Measurements from ENCODE around the gene CFAP57. TPM values are rescaled to one million over a fixed set of nuclear protein-coding genes. Genes with fewer than 3 reads are reported as not detected.

CFAP57 gene
- total RNA-seq, 1 donor from 2014 or later: 4.8 TPM

DNA sequence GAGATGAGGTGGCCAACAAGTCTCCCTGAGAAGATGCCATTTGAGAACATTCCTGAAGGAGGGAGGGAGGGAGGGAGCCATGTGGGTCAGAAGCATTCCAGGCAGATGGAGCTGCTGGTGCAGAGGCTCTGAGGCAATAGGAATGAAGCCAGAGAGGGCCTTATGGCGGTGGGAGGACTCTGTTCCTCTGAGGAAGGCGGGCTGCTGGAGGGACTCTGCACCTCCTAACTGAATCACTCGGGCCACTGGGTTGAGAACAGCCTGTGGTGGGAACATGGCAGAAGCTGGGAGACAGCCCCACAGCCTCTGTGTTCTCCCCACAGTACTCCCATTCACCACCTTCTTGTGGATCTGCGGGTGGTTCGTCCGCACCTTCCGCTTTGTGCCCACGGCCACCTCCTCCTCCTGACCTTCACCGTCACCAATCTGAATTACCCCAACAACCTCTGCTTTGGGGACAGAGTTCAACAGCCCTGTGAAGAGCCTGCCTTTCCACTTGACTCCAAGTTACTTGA lies 95.2 kb downstream of the CFAP57 start:
- no peaks in the 10 kb centered on the region for H3K36me3 ChIP-seq (ENCODE audit: control insufficient read depth, insufficient read depth, low read length)
- DNase-seq (ENCODE audit: low read depth): no peak
- TF ChIP-seq CTCF (IDR thresholded peaks at IDR 0.05; ENCODE audit: insufficient read depth, low read length, poor library complexity, severe bottlenecking): no peak
- H3K4me3 ChIP-seq (ENCODE audit: low read depth, low read length): no peak overlapping the region
- H3K27me3 ChIP-seq (ENCODE audit: control insufficient read depth, insufficient read depth, low read length): peaks cover 14% of the 10 kb centered on the region

DNA sequence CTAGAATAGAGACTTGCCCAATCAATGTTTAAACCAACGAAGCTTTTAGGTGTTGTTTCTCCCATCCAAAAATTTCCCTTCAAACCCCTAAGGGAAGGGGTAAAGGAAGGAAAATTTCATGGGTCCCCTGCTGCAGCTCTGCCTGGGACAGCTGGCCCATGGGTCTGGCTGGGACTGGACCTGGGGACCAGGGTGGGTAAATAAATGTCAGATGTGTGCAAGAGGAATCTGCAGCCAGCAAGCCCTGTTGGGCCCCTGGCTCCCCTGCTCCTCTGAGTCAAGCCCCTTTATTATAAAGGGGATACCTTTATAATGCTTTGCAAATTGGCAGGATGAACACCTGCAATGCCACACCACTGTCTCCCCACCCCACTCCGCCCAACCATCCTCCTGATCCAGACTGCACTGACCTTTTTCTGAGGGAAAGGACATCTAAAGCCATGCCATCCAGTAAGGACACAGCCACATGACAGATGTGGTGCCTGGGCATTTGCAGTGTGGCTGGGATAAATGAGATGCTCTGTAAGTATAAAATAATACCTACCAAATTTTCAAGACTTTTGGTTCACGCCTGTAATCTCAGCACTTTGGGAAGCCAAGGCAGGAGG lies 95.8 kb downstream of the CFAP57 start:
- no peaks in the 10 kb centered on the region for H3K36me3 ChIP-seq (ENCODE audit: control insufficient read depth, insufficient read depth, low read length)
- no peak for TF ChIP-seq CTCF (IDR thresholded peaks at IDR 0.05; ENCODE audit: insufficient read depth, low read length, poor library complexity, severe bottlenecking)
- DNase-seq (ENCODE audit: low read depth): no peak

DNA sequence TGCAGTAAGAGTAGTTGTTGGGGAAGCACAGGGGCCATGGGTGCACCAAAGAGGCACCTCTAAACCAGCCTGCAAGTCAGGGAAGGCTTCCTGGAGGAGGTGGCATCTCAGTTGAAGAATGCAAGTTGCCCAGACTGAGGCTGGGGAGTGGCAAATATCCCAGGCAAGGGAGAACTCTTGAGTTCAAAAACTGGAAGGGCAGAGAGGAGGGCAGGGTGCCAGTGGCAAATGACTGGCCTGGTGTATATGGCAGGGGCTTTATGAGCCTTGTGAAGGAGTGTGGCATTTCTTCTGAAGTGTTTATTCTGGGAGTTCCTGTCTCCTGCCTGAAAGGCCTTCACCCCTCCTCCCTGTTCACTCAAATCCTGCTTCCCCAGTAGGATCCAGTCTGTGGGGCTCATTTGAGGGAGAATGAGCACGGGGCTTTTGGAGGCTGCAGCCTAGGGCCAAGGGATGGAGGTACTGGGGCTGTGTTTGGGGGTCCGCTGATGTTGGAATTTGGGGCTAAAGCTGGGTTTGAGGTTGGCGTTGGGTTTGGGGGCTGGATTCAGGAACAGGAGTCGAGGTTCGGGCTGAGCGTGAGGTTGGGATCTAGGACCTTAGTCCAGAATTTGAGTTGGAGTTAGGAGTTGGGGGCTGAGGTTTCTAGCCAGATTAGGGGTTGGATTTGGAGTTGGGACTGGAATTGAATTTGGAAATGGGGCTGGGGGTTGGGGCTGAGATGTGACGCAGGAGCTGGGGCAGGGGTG lies 97.7 kb downstream of the CFAP57 start, which contains the start of gene TMEM125:
Gene TMEM125 (plus strand): TSS at position 357 of the 749 bp plus-strand sequence. CDS start 2,740 bp downstream, outside the sequence.
- TF ChIP-seq CTCF (IDR thresholded peaks at IDR 0.05; ENCODE audit: insufficient read depth, low read length, poor library complexity, severe bottlenecking): no peak
- no peak for DNase-seq (ENCODE audit: low read depth)
- Histone ChIP-seq H3K36me3 (ENCODE audit: control insufficient read depth, insufficient read depth, low read length) (no peaks in the 10 kb centered on the region), H3K27me3 (ENCODE audit: control insufficient read depth, insufficient read depth, low read length) (peaks cover 14% of the 10 kb centered on the region), H3K4me3 (ENCODE audit: low read depth, low read length) (peak within 1 kb of the TSS; percentile 34)

More for the DNA sequence above, 95.8 kb downstream of the CFAP57 start:
- peaks cover 14% of the 10 kb centered on the region for H3K27me3 ChIP-seq (ENCODE audit: control insufficient read depth, insufficient read depth, low read length)
- H3K4me3 ChIP-seq (ENCODE audit: low read depth, low read length): no peak overlapping the region

DNA sequence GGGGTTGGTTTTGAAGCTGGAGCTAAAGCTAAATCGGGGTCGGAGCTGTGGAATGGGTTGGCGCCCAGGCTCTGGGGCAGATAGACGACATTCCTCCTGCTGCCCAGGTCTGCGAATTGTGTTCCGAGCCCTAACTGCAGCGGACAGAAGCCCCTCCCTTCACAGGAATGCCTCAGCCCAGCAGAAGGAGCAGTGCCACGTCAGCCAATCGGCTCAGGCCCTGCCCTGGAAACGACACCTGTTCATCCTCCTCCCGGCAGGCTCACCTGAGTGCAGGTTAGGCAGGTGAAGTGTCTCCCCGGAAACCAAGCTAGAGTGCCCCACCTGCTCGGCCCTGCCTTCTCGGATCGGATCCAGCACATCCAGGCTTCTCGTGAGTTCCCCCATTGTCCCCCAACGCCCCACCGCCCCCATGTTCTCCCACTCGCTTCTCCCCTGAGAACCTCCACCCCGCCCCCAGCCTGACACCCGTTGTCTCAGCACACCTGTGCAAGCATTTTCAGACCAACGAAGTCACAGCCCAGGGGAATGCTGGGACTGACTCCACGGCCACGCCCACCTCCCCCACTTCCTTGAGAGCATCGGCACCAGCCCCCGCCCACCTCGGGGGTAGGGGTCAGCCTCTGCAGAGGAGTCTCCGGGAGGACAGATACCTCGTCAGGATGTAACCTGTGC lies 98.4 kb downstream of the CFAP57 start:
- H3K27me3 ChIP-seq (ENCODE audit: control insufficient read depth, insufficient read depth, low read length): peaks cover 14% of the 10 kb centered on the region
- no peaks in the 10 kb centered on the region for H3K36me3 ChIP-seq (ENCODE audit: control insufficient read depth, insufficient read depth, low read length)
- no peak for TF ChIP-seq CTCF (IDR thresholded peaks at IDR 0.05; ENCODE audit: insufficient read depth, low read length, poor library complexity, severe bottlenecking)
- no peak for DNase-seq (ENCODE audit: low read depth)
- H3K4me3 ChIP-seq (ENCODE audit: low read depth, low read length): peak overlapping the region; percentile 34

GRCh38 chr1:43271186-43272118 lies 99.3 kb downstream of the CFAP57 start:
- TF ChIP-seq CTCF (IDR thresholded peaks at IDR 0.05; ENCODE audit: insufficient read depth, low read length, poor library complexity, severe bottlenecking): no peak
- Histone ChIP-seq H3K36me3 (ENCODE audit: control insufficient read depth, insufficient read depth, low read length) (no peaks in the 10 kb centered on the region), H3K27me3 (ENCODE audit: control insufficient read depth, insufficient read depth, low read length) (peaks cover 14% of the 10 kb centered on the region), H3K4me3 (ENCODE audit: low read depth, low read length) (peak overlapping the region; percentile 34)
- DNase-seq (ENCODE audit: low read depth): no peak

All from kidney epithelial cell (primary cell).